HCT116 (cell line): ENCODE results near the gene AUTS2. TPM values are rescaled to one million over a fixed set of nuclear protein-coding genes. Genes with fewer than 3 reads are reported as not detected.

Experiments
- ATAC-seq: fragments of 200-7000 bp; cut with Tn5 transposase; 2 replicates; pipeline ENCODE4 v1.9.1; 2020; ENCODE audit warnings: mild to moderate bottlenecking, moderate library complexity
- BruUV-seq: library from RNA; stranded (reverse); fragments of 400-500 nt; replicated peaks from 2 replicates; lab custom pipeline; 2021; lab: Mats Ljungman, UMichigan
- CTCF ChIA-PET: fragments of 300-600 bp; sonication (Branson Sonifier 250); formaldehyde crosslinking; loops from one replicate; lab custom pipeline; 2021; ENCODE audit warnings: antibody characterized with exemption; lab: Charles Lee
- POLR2A ChIA-PET: fragments of 300-600, 350-600 bp; sonication (Branson Sonifier 250); formaldehyde crosslinking; loops from one replicate; lab custom pipeline; 2021; ENCODE audit warnings: antibody characterized with exemption; lab: Charles Lee
- RAD21 ChIA-PET, 2 experiments: fragments of 300-600 bp; sonication (Branson Sonifier 250); formaldehyde crosslinking; loops; one replicate each; lab custom pipeline; 2023; ENCODE audit warnings: low total read pairs in 2 of 2; ENCODE audit not compliant: uncharacterized antibody in 2 of 2, unreplicated experiment in 2 of 2, low non-redundant PET in 1 of 2; lab: Charles Lee
- DNase-seq: peaks from one replicate; pipeline ENCODE4 v3.0.0-alpha.2; 2010; ENCODE audit warnings: low read depth, low spot score
- H2AFZ ChIP-seq: fragments of 200-600 bp; shearing (Covaris generic), sonication (generic); 2 replicates; pipeline ENCODE4 v1.6.1; 2017; ENCODE audit warnings: low read depth, mixed run types, mixed read lengths, antibody characterized with exemption, low read length; ENCODE audit not compliant: poor library complexity, severe bottlenecking
- H3K27ac ChIP-seq: 2 replicates; pipeline ENCODE4 v1.5.1; 2012; ENCODE audit warnings: low read depth, low read length
- H3K27me3 ChIP-seq: fragments of 200-600 bp; sonication (generic); 2 replicates; pipeline ENCODE4 v1.6.1; 2016; ENCODE audit warnings: mixed run types, low read length, mixed read lengths; ENCODE audit not compliant: insufficient read depth
- H3K36me3 ChIP-seq, 2 experiments: fragments of 200-500 bp in 1 of 2; fragments of 200-600 bp in 1 of 2; sonication (Bioruptor generic) in 1 of 2; sonication (generic) in 1 of 2; 2 replicates each; pipeline versions ENCODE4 v1.5.1 to v1.6.1; 2014 to 2016; ENCODE audit warnings: low read length in 2 of 2, inconsistent platforms in 1 of 2, mixed read lengths in 1 of 2, mixed run types in 1 of 2; ENCODE audit not compliant: insufficient read depth in 2 of 2, control insufficient read depth in 1 of 2
- H3K4me1 ChIP-seq, 2 experiments: fragments of 200-600 bp in 1 of 2; sonication (generic) in 1 of 2; 2 replicates each; pipeline versions ENCODE4 v1.5.1 to v1.6.1; 2012 to 2017; ENCODE audit warnings: low read length in 2 of 2, inconsistent platforms in 1 of 2, mild to moderate bottlenecking in 1 of 2, mixed read lengths in 1 of 2, mixed run types in 1 of 2, moderate library complexity in 1 of 2; ENCODE audit not compliant: insufficient read depth in 2 of 2, control insufficient read depth in 1 of 2
- H3K4me2 ChIP-seq: fragments of 200-600 bp; sonication (generic); 2 replicates; pipeline ENCODE4 v1.6.1; 2017; ENCODE audit warnings: mixed run types, low read length, mixed read lengths
- H3K4me3 ChIP-seq, 2 experiments: fragments of 200-600 bp in 1 of 2; sonication (generic) in 1 of 2; replicated peaks in 1 of 2; 2 replicates each; pipeline ENCODE4 v1.5.1; 2011 to 2016; ENCODE audit warnings: low read length in 2 of 2, control low read depth in 1 of 2, low read depth in 1 of 2, mild to moderate bottlenecking in 1 of 2, mixed read lengths in 1 of 2, mixed run types in 1 of 2
- H3K79me2 ChIP-seq: fragments of 200-600 bp; sonication (generic); 2 replicates; pipeline ENCODE4 v1.6.1; 2017; ENCODE audit warnings: mild to moderate bottlenecking, mixed run types, low read length, moderate library complexity, mixed read lengths; ENCODE audit not compliant: insufficient read depth
- H3K9ac ChIP-seq: fragments of 200-600 bp; sonication (generic); 2 replicates; pipeline ENCODE4 v1.6.1; 2016; ENCODE audit warnings: low read length, mixed read lengths
- H3K9me2 ChIP-seq: fragments of 200-600 bp; sonication (generic), shearing (Covaris generic); 2 replicates; pipeline ENCODE4 v1.6.1; 2017; ENCODE audit warnings: mixed run types, mild to moderate bottlenecking, moderate library complexity; ENCODE audit not compliant: insufficient read depth
- H3K9me3 ChIP-seq, 2 experiments: fragments of 200-500 bp in 1 of 2; fragments of 200-600 bp in 1 of 2; sonication (Bioruptor generic) in 1 of 2; sonication (generic) in 1 of 2; 2 replicates each; pipeline ENCODE4 v1.6.1; 2014 to 2017; ENCODE audit warnings: low read length in 2 of 2, mixed read lengths in 2 of 2, inconsistent platforms in 1 of 2, low read depth in 1 of 2, mild to moderate bottlenecking in 1 of 2, mixed run types in 1 of 2, moderate library complexity in 1 of 2; ENCODE audit not compliant: control insufficient read depth in 1 of 2, insufficient read depth in 1 of 2
- H4K20me1 ChIP-seq: fragments of 200-600 bp; sonication (generic), shearing (Covaris generic); 2 replicates; pipeline ENCODE4 v1.6.1; 2017; ENCODE audit warnings: mixed run types, mild to moderate bottlenecking, moderate library complexity; ENCODE audit not compliant: insufficient read depth
- CBX3 ChIP-seq: IDR thresholded peaks from 2 replicates; pipeline ENCODE4 v1.6.1; 2012; ENCODE audit warnings: low read depth
- CEBPB ChIP-seq: IDR thresholded peaks from 2 replicates; pipeline ENCODE4 v1.6.1; 2012; ENCODE audit warnings: low read depth
- CTCF ChIP-seq, 3 experiments: fragments of 200-600 bp in 1 of 3; sonication (generic) in 1 of 3; IDR thresholded peaks in 2 of 3; conservative IDR thresholded peaks in 1 of 3; 2 replicates each; pipeline ENCODE4 v1.5.1; 2012 to 2017; ENCODE audit warnings: low read depth in 2 of 3, low read length in 2 of 3, antibody characterized with exemption in 1 of 3, borderline replicate concordance in 1 of 3, control low read depth in 1 of 3, mild to moderate bottlenecking in 1 of 3, mixed read lengths in 1 of 3, mixed run types in 1 of 3, moderate library complexity in 1 of 3; ENCODE audit not compliant: insufficient read depth in 1 of 3
- EGR1 ChIP-seq: IDR thresholded peaks from 2 replicates; pipeline ENCODE4 v1.6.1; 2012; ENCODE audit warnings: low read depth
- ELF1 ChIP-seq: IDR thresholded peaks from 2 replicates; pipeline ENCODE4 v1.6.1; 2012; ENCODE audit warnings: low read depth, borderline replicate concordance
- EZH2phosphoT487 ChIP-seq: fragments of 200-600 bp; IDR thresholded peaks from 2 replicates; pipeline ENCODE4 v1.6.1; 2018; ENCODE audit warnings: antibody characterized with exemption, borderline replicate concordance
- JUND ChIP-seq: IDR thresholded peaks from 2 replicates; pipeline ENCODE4 v1.6.1; 2012
- MAX ChIP-seq: IDR thresholded peaks from 2 replicates; pipeline ENCODE4 v1.6.1; 2012
- POLR2A ChIP-seq: IDR thresholded peaks from 2 replicates; pipeline ENCODE4 v1.7.0; 2011; ENCODE audit warnings: borderline replicate concordance; ENCODE audit not compliant: insufficient read depth, insufficient read length; ENCODE audit errors: extremely low read depth
- POLR2AphosphoS5 ChIP-seq: IDR thresholded peaks from 2 replicates; pipeline ENCODE4 v1.6.1; 2011; ENCODE audit warnings: mild to moderate bottlenecking, low read depth, low read length, moderate library complexity
- RAD21 ChIP-seq: IDR thresholded peaks from 2 replicates; pipeline ENCODE4 v1.6.1; 2012; ENCODE audit warnings: low read depth, mild to moderate bottlenecking
- SIN3A ChIP-seq: IDR thresholded peaks from 2 replicates; pipeline ENCODE4 v1.6.1; 2012; ENCODE audit warnings: low read depth
- TCF7L2 ChIP-seq: IDR thresholded peaks from 2 replicates; pipeline ENCODE4 v1.7.0; 2011; ENCODE audit warnings: borderline replicate concordance, inconsistent platforms; ENCODE audit not compliant: insufficient read depth, insufficient read length; ENCODE audit errors: extremely low read depth
- YY1 ChIP-seq: IDR thresholded peaks from 2 replicates; pipeline ENCODE4 v1.6.1; 2011; ENCODE audit warnings: low read length, low read depth, moderate library complexity, mild to moderate bottlenecking; ENCODE audit not compliant: insufficient replicate concordance; ENCODE audit errors: extremely low read depth
- ZBTB33 ChIP-seq: IDR thresholded peaks from 2 replicates; pipeline ENCODE4 v1.6.1; 2011; ENCODE audit warnings: mild to moderate bottlenecking, low read length, moderate library complexity; ENCODE audit not compliant: insufficient replicate concordance; ENCODE audit errors: extremely low read depth
- ZFX ChIP-seq: fragments of 450-650 bp; IDR thresholded peaks from 2 replicates; pipeline ENCODE4 v1.6.1; 2017
- ZNF274 ChIP-seq: fragments of 200-500 bp; sonication (Bioruptor generic); IDR thresholded peaks from 2 replicates; pipeline ENCODE4 v1.6.1; 2014; ENCODE audit warnings: mild to moderate bottlenecking, low read depth, low read length, inconsistent platforms
- intact Hi-C: fragments of 100-400 bp; cut with micrococcal nuclease; formaldehyde crosslinking; loops from 2 replicates; pipeline ENCODE4 v1.10.0; 2022
- total RNA-seq: library from RNA; stranded (reverse); gene quantifications from one replicate; pipeline ENCODE4 v1.2.1, GENCODE V29; 2021; ENCODE audit not compliant: unreplicated experiment

AUTS2 gene
- total RNA-seq, 1 experiment from 2014 or later: 0.93 TPM

- no peaks in the 10 kb centered on the region for H3K79me2 ChIP-seq
- intact Hi-C loops: no loop called here
- no peak overlapping the region for H3K4me3 ChIP-seq
- H3K9me3 ChIP-seq: peaks cover 4 to 25% of the 10 kb centered on the region in 2 experiments; a peak in 2 of 4 replicates
- H3K9ac ChIP-seq: no peak overlapping the region
- no peaks in the 10 kb centered on the region for H3K27me3 ChIP-seq
- H3K4me2 ChIP-seq: no peak overlapping the region
- H2AFZ ChIP-seq: no peak overlapping the region
- DNase-seq (no peak), ATAC-seq (no peak)
- POLR2A ChIA-PET: no interaction called here
- no TSS peak for BruUV-seq
- TF ChIP-seq POLR2A (no peak), ZFX (no peak), EZH2phosphoT487 (no peak), YY1 (no peak), POLR2AphosphoS5 (no peak), EGR1 (no peak), CEBPB (no peak), RAD21 (no peak), ELF1 (no peak), ZBTB33 (no peak), CTCF (IDR thresholded peaks at IDR 0.05 in 2 of 3, conservative IDR thresholded peaks at IDR 0.05 in 1 of 3; ENCODE audit: borderline replicate concordance in 1 of 3, insufficient read depth in 1 of 3, low read depth in 2 of 3, low read length in 2 of 3) (no peak), ZNF274 (no peak), TCF7L2 (no peak), CBX3 (no peak), SIN3A (no peak), JUND (no peak), MAX (no peak)
- no peaks in the 10 kb centered on the region for H3K36me3 ChIP-seq
- no peaks in the 10 kb centered on the region for H4K20me1 ChIP-seq
- CTCF ChIA-PET: no interaction called here
- no peak overlapping the region for H3K27ac ChIP-seq
- no peaks in the 10 kb centered on the region for H3K4me1 ChIP-seq
- RAD21 ChIA-PET: no interaction called here
- H3K9me2 ChIP-seq: no peaks in the 10 kb centered on the region
Measured at GRCh38 chr7:70005480-70005879, 407.2 kb downstream of the AUTS2 start.
